Lung (tissue), 12 donors: Measurements from ENCODE around the gene SSR2. TPM values are rescaled to one million over a fixed set of nuclear protein-coding genes. Genes with fewer than 3 reads are reported as not detected.
A peak's percentile ranks its signal among the peaks of the same experiment; 100 is the strongest.
"Not testable (repeated sequence)": the region's sequence is repeated elsewhere in the genome, so short reads cannot be mapped to it uniquely, and the experiment has no call there.

Experiments
- ATAC-seq: fragments of 200-7000 bp; cut with Tn5 transposase; one replicate; pipeline ENCODE4 v1.9.1; 2020; ENCODE audit warnings: moderate number of reproducible peaks; ENCODE audit not compliant: insufficient read depth, low FRiP score
- DNase-seq, 3 donors: peaks; one replicate each; pipeline ENCODE4 v3.0.0-alpha.2; 2013 to 2017
- H3K27ac ChIP-seq, 2 donors: one replicate each; pipeline ENCODE4 v1.5.1; 2013; ENCODE audit warnings: mild to moderate bottlenecking in 2 of 2, moderate library complexity in 2 of 2, control low read depth in 1 of 2, inconsistent platforms in 1 of 2, low read depth in 1 of 2, low read length in 1 of 2
- H3K27me3 ChIP-seq, 3 donors: one replicate each; pipeline ENCODE4 v1.5.1; 2013; ENCODE audit warnings: low read length in 2 of 3; ENCODE audit not compliant: control insufficient read depth in 3 of 3, insufficient read depth in 3 of 3
- H3K36me3 ChIP-seq, 4 donors: one replicate each; pipeline ENCODE4 v1.5.1; 2013; ENCODE audit warnings: low read length in 4 of 4, mild to moderate bottlenecking in 1 of 4, moderate library complexity in 1 of 4; ENCODE audit not compliant: control insufficient read depth in 4 of 4, insufficient read depth in 4 of 4
- H3K4me1 ChIP-seq, 5 donors: one replicate each; pipeline ENCODE4 v1.5.1; 2013; ENCODE audit warnings: low read length in 5 of 5, mild to moderate bottlenecking in 2 of 5, moderate library complexity in 1 of 5; ENCODE audit not compliant: control insufficient read depth in 5 of 5, insufficient read depth in 5 of 5
- H3K4me3 ChIP-seq: one replicate; pipeline ENCODE4 v1.5.1; 2013; ENCODE audit warnings: mild to moderate bottlenecking, control low read depth, moderate library complexity
- H3K9ac ChIP-seq, 2 donors: one replicate each; pipeline ENCODE4 v1.5.1; 2013; ENCODE audit warnings: low read length in 2 of 2, control low read depth in 1 of 2; ENCODE audit not compliant: insufficient read depth in 1 of 2
- H3K9me3 ChIP-seq, 4 donors: one replicate each; pipeline ENCODE4 v1.5.1; 2013; ENCODE audit warnings: low read length in 3 of 4, mild to moderate bottlenecking in 1 of 4, moderate library complexity in 1 of 4; ENCODE audit not compliant: control insufficient read depth in 4 of 4, insufficient read depth in 3 of 4
- WGBS, 2 donors: extraction: QIAGEN DNeasy Blood & Tissue Kit; methylation state at CpG; one replicate each; pipeline ENCODE4 v1.1.7; 2013; 5-methylcytosine and 5-hydroxymethylcytosine counted together
- polyA plus RNA-seq, 2 donors: library from polyadenylated mRNA; stranded (reverse); fragments of 200-250 nt; gene quantifications; one replicate each; pipeline ENCODE4 v1.2.1, GENCODE V29; 2013
- total RNA-seq, 2 donors: library from RNA; depleted of rRNA in 1 of 2; stranded (reverse); fragments of >200 nt in 1 of 2; gene quantifications; one replicate each; pipeline ENCODE4 v1.2.1, GENCODE V29; 2014 to 2021
- TF ChIP-seq, protein P1 (sequence below): IDR thresholded peaks from 2 replicates; pipeline ENCODE4 v1.5.1; 2012; ENCODE audit warnings: mild to moderate bottlenecking; ENCODE audit errors: control extremely low read depth, extremely low read depth
- donor health status: control.
- donor health status: control.
- donor health status: Bipolar disorder and iron deficiency.
- donor health status: healthy.
- donor health status: DM: yes; HTN: yes; CAD: no.

SSR2 gene
- total and polyA plus RNA-seq, 4 donors: 281 to 467 (median 292) TPM

DNA sequence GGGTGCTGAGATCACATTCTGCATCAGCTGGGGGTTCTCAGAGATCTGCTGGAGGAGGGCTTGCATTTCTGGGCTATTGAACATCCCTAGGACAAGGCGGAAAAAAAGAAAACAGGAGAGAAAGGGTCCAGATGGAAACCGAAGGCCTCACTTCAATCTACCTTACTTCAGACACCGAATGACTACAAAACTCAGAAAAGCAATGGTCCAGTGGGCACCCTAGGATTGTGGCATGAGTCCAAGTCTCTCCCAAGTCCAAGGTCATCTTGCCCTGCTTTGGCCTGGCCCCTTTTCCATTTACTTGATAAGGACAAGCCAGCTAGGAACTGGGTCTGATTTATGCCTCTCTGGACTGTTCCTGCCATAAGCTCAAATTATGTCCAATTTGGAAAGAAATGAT is 22.1 kb upstream of the SSR2 start:
- 88 to 97% methylated on average over 3 of the region's 3 CpGs for WGBS, 2 donors
- ATAC-seq (no peak), DNase-seq (no peak)
- TF ChIP-seq, protein P1, sequence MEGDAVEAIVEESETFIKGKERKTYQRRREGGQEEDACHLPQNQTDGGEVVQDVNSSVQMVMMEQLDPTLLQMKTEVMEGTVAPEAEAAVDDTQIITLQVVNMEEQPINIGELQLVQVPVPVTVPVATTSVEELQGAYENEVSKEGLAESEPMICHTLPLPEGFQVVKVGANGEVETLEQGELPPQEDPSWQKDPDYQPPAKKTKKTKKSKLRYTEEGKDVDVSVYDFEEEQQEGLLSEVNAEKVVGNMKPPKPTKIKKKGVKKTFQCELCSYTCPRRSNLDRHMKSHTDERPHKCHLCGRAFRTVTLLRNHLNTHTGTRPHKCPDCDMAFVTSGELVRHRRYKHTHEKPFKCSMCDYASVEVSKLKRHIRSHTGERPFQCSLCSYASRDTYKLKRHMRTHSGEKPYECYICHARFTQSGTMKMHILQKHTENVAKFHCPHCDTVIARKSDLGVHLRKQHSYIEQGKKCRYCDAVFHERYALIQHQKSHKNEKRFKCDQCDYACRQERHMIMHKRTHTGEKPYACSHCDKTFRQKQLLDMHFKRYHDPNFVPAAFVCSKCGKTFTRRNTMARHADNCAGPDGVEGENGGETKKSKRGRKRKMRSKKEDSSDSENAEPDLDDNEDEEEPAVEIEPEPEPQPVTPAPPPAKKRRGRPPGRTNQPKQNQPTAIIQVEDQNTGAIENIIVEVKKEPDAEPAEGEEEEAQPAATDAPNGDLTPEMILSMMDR: no peak
- Histone ChIP-seq H3K27me3 (no peaks in the 10 kb centered on the region), H3K9ac (no peak overlapping the region), H3K27ac (no peak overlapping the region), H3K9me3 (no peaks in the 10 kb centered on the region), H3K4me3 (no peak overlapping the region), H3K36me3 (peaks cover 10 to 22% (median 17%) of the 10 kb centered on the region in 4 donors), H3K4me1 (no peaks in the 10 kb centered on the region)

- H3K4me1 ChIP-seq, DNase-seq, H3K27ac ChIP-seq, H3K36me3 ChIP-seq, H3K9ac ChIP-seq, ATAC-seq, H3K27me3 ChIP-seq, H3K4me3 ChIP-seq, H3K9me3 ChIP-seq: not testable (repeated sequence)
- 89 to 93% methylated on average over 4 of the region's 4 CpGs for WGBS, 2 donors
Measured at GRCh38 chr1:156034991-156035390, 14.2 kb upstream of the SSR2 start.

GRCh38 chr1:156033011-156033410 is 12.3 kb upstream of the SSR2 start:
- DNase-seq (no peak), ATAC-seq (no peak)
- no peak overlapping the region for H3K9ac ChIP-seq
- H3K4me3 ChIP-seq: no peak overlapping the region
- 55 to 63% methylated on average over 6 of the region's 6 CpGs for WGBS, 2 donors
- no peaks in the 10 kb centered on the region for H3K4me1 ChIP-seq
- peak overlapping the region in 1 of 2 donors; percentile 66 for H3K27ac ChIP-seq
- no peaks in the 10 kb centered on the region for H3K27me3 ChIP-seq
- TF ChIP-seq, protein P1: no peak
- H3K36me3 ChIP-seq: peaks cover 0 to 7% (median 1%) of the 10 kb centered on the region in 4 donors
- no peaks in the 10 kb centered on the region for H3K9me3 ChIP-seq

DNA sequence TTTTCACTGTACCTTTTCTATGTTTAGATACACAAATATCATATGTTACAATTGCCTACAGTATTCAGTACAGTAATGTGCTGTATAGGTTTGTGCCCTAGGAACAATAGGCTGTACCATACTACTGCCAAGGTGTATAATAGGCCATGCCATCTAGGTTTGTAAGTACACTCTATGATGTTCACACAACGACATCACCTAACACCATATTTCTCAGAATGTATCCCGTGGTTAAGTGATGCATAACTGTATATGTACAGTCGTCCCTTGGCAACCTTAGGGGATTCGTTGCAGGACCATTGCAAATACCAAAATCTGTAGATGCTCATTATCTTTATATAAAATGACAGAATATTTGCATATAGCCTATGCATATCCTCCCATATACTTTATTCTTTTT is 5.8 kb upstream of the SSR2 start:
- no peak for ATAC-seq
- Histone ChIP-seq H3K27me3 (no peaks in the 10 kb centered on the region), H3K36me3 (no peaks in the 10 kb centered on the region), H3K4me1 (peaks cover 0 to 3% (median 0%) of the 10 kb centered on the region in 5 donors), H3K27ac (no peak overlapping the region), H3K4me3 (no peak overlapping the region), H3K9ac (no peak overlapping the region), H3K9me3 (no peaks in the 10 kb centered on the region)
- 89% methylated on average over 4 of the region's 4 CpGs for WGBS, 2 donors
- DNase-seq: no peak
- TF ChIP-seq, protein P1: no peak
